HG03064 (cell line): ENCODE results near the gene TUFT1.
"Not testable (repeated sequence)": the region's sequence is repeated elsewhere in the genome, so short reads cannot be mapped to it uniquely, and the experiment has no call there.

ENCODE experiments used
- ATAC-seq: cut with Tn5 transposase; IDR thresholded peaks from one replicate; pipeline ENCODE4 v1.9.1; 2021; ENCODE audit warnings: low read depth; ENCODE audit not compliant: unreplicated experiment

The TUFT1 gene

DNA sequence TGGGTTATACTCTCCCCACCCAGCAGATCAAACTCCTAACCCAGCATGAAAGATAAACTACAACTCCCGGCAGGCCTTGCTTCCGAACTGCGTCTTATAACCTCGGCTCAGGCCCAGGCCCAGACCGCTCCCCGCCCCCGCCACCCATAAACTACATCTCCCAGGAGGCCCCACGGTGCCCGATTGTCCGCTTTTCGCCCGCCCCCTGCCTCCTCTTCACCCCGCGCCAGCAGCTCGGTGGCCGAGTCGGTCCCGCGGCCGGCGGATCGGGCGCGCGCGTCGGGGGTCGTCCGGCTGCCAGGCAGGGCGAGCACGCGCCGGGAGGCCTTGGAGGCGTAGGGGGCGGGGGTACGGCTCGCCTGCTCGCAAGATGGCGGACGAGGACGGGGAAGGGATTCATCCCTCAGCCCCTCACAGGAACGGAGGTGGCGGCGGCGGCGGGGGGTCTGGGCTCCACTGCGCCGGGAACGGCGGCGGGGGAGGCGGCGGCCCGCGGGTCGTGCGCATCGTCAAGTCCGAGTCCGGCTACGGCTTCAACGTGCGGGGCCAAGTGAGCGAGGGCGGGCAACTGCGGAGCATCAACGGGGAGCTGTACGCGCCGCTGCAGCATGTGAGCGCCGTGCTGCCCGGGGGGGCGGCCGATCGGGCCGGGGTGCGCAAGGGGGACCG lies 71.9 kb downstream of the TUFT1 start, which contains the start of gene SNX27:
TSS of gene SNX27 (plus strand) at position 219 of the 669 bp plus-strand sequence. CDS start at position 371, 152 bp downstream.
- peak; percentile 83 for ATAC-seq

DNA sequence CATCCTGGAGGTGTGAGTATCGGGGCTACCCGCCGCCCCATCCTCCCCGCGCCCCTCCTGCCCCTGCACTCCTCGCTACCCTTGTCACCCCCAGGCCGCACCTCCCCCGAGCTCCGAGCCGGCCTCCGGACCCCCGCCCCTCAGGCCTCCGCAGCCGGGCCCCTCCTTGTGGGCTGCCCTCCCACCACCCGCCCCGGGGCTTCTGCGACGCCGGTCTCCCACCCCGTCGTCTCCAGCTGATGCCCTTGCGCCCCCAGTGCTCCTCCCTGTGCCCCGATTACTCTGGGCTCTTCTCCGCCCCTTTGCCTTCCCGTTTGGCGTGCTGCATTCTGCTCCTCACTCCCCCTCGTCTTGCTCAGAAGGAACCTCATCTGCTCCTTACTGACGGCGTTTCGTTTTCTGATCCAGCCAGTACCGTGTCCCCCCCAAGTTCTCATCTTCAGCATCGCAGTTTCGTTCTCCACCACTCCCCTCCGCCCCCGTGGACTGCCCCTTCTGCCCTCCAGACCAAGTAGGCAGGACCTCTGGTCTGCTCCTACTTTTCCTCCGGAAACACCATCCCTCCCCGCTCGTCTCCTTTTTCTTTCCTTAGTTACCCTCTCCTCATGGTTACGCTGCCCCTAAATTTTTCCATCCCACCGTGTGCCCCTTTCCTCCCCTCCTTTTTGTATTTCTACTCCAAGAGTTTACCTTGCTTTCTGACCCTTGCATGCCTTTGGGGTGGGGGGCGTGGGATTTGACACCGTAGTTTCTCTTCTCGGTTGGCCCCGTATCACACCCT lies 72.6 kb downstream of the TUFT1 start:
- ATAC-seq, result peak; percentile 12

DNA sequence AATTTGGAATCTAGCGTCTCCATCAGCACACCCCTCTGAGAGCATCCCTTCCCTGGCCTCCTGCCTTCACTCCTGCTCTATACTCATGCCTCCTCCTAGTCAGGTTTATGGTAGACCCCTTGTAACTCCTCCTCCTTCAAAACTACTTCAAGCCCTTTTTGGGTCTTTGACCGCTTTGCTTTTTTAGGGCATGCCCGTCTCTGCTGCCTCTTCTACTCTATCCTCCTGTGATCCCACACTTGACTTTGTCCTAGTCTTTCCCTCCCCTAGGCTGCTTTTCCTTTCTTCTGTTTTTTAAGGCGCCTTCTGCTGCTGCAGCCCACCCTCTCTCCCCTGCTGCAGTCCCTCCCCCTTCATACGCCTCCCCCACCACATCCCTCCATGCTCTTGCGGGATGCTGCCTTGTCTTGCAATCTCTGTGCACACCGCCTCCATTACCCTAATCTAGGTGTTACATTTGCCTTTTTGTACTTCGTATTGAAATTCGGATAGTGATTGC lies 73.2 kb downstream of the TUFT1 start:
- no peak for ATAC-seq

DNA sequence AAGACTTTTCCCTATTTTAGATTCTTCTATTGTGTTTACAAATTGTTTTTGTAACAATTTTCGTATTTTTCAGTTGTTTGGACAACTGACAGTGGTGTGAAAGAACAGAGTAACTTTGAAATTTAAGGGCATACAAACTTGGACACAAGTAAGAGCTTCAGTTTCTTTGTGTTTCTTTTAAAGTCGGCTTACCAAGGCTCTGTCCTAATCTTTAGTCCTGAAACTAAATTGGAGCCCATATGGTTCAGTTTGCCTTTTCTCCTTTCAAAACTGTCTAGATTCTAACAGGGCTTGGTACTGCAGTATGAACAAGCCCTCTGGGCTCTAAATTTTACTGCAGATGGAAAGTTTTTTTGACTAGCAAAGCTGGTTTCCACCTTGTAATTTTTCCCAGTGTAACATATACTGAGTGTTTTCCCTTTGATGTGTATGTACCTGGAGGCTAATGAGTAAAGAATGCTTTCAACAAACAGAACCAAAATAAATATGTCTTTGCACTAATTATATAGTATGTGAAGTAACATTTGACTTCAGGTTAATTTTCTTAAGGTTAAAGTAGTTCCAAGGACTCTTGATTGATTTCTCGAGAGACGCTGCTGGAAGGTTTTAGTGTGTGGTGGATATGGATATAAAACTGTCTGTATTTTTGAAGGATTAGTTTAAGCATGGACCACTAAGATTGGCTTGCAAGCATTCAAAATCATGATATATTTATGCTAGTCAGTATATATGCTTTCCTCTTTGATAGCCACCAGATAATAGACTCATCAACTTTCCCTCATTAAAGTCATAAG lies 75.8 kb downstream of the TUFT1 start:
- no peak for ATAC-seq

DNA sequence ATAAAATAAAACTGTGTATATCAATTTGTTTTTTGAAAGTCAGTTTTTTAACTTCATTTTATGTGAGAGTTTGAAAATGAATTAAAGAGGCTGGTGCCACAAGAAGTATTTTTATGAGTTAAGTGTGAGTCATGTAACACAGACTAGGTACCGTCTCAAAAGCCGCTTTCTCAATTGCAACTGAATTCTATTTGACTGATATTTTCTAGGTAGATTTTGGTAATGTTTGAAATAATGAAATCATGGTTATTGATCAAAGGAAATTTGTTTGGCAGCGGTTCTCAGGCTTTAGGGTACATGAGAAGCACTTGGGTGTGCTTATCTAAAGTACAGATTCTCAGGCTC lies 76.4 kb downstream of the TUFT1 start:
- no peak for ATAC-seq

GRCh38 chr1:151618003-151618402 lies 77.9 kb downstream of the TUFT1 start:
- ATAC-seq, result no peak

DNA sequence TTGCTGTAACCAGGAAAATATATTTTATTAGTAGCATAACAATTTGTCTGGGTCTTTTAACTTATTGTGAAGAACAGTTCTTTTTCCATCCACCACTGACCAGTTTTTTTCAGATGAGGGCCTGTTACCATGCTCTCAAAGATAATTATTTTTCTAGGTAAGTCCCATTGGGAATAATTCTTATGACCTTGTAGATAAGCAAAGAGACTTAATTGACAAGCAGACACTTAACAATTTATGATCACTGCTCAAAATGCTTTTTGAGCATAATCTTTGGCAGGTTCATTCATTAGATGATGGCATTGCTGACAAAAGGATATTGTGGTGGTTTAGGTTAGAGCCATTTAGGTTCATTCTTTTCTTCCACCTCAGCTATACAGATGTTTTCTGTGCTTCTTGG lies 78.4 kb downstream of the TUFT1 start:
- no peak for ATAC-seq

DNA sequence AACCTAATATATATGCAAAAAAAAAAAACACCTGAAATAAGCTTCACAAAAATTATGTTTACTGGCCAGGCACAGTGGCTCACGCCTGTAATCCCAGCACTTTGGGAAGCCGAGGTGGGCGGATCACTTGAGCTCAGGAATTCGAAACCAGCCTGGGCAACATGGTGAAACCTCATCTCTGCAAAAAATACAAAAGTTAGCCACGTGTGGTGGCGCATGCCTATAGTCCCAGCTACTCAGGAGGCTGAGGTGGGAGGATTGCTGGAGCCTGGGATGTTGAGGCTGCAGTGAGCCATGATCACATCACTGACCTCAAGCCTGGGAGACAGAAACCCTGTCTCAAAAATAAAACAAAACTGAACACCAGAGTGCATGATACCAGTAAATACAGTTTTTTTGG lies 78.9 kb downstream of the TUFT1 start:
- ATAC-seq, result not testable (repeated sequence)

- no peak for ATAC-seq
Measured at GRCh38 chr1:151619489-151620093, 79.5 kb downstream of the TUFT1 start.

- ATAC-seq, result no peak
Measured at GRCh38 chr1:151620286-151620685, 80.2 kb downstream of the TUFT1 start.

GRCh38 chr1:151621351-151621750 lies 81.2 kb downstream of the TUFT1 start:
- no peak for ATAC-seq

GRCh38 chr1:151624783-151625182 lies 84.7 kb downstream of the TUFT1 start:
- no peak for ATAC-seq

GRCh38 chr1:151626740-151627334 lies 86.7 kb downstream of the TUFT1 start:
- ATAC-seq, result no peak

- no peak for ATAC-seq
Measured at GRCh38 chr1:151629278-151629677, 89.2 kb downstream of the TUFT1 start.
